NCI-H1048 (cell line): ENCODE measurements around the gene CORO7.

Source experiments
- DNase-seq: peaks from one replicate; lab custom pipeline; 2025; lab: John Stamatoyannopoulos, UW

CORO7 gene

GRCh38 chr16:4416200-4417032, at the start of gene CORO7:
Gene CORO7 (minus strand): TSS chr16:4416596. CDS start chr16:4416518, 78 bp downstream.
- DNase-seq: peak; percentile 44

GRCh38 chr16:4463522-4464163, 47.2 kb upstream of the CORO7 start:
- DNase-seq: no peak

- no peak for DNase-seq
Observed at GRCh38 chr16:4461250-4462085, 45.1 kb upstream of the CORO7 start.

- DNase-seq: no peak
Observed at GRCh38 chr16:4460936-4461249, 44.5 kb upstream of the CORO7 start.

GRCh38 chr16:4455951-4456350, 39.6 kb upstream of the CORO7 start:
- no peak for DNase-seq

GRCh38 chr16:4455081-4455480, 38.7 kb upstream of the CORO7 start:
- no peak for DNase-seq

- no peak for DNase-seq
Observed at GRCh38 chr16:4454623-4455022, 38.2 kb upstream of the CORO7 start.

- no peak for DNase-seq
Observed at GRCh38 chr16:4452674-4453073, 36.3 kb upstream of the CORO7 start.

GRCh38 chr16:4450931-4451519, 34.6 kb upstream of the CORO7 start:
- DNase-seq: no peak

- DNase-seq: no peak
Observed at GRCh38 chr16:4450430-4450829, 34.0 kb upstream of the CORO7 start.

GRCh38 chr16:4443986-4444385, 27.6 kb upstream of the CORO7 start:
- DNase-seq: no peak

GRCh38 chr16:4443271-4443670, 26.9 kb upstream of the CORO7 start:
- DNase-seq: no peak

GRCh38 chr16:4442371-4442770, 26.0 kb upstream of the CORO7 start:
- DNase-seq: no peak

GRCh38 chr16:4437366-4437765, 21.0 kb upstream of the CORO7 start:
- DNase-seq: no peak

GRCh38 chr16:4435337-4436067, 19.1 kb upstream of the CORO7 start:
- DNase-seq: no peak

GRCh38 chr16:4433914-4434787, 17.8 kb upstream of the CORO7 start:
- no peak for DNase-seq

- no peak for DNase-seq
Observed at GRCh38 chr16:4433228-4433627, 16.8 kb upstream of the CORO7 start.

- no peak for DNase-seq
Observed at GRCh38 chr16:4431023-4431422, 14.6 kb upstream of the CORO7 start.

GRCh38 chr16:4428500-4428899, 12.1 kb upstream of the CORO7 start:
- no peak for DNase-seq

GRCh38 chr16:4426722-4427372, 10.5 kb upstream of the CORO7 start:
- DNase-seq: no peak
